Right cardiac atrium (tissue), 5 donors: ENCODE data around the gene PI4K2B. TPM values are rescaled to one million over a fixed set of nuclear protein-coding genes. Genes with fewer than 3 reads are reported as not detected.

Experiments used
- ATAC-seq, 2 donors: fragments of 200-7000 bp; cut with Tn5 transposase; one replicate each; pipeline versions ENCODE4 v1.8.0 to v1.9.1; 2020; ENCODE audit warnings: moderate library complexity in 2 of 2, mild to moderate bottlenecking in 1 of 2
- DNase-seq, 3 donors: peaks; one replicate each; pipeline ENCODE4 v3.0.0-alpha.2; 2020
- H3K27ac ChIP-seq: one replicate; pipeline ENCODE4 v1.5.1; 2013; ENCODE audit warnings: mild to moderate bottlenecking, low read length, control low read depth, moderate library complexity
- H3K27me3 ChIP-seq: one replicate; pipeline ENCODE4 v1.6.1; 2013; ENCODE audit not compliant: control insufficient read depth, insufficient read depth
- H3K4me1 ChIP-seq: one replicate; pipeline ENCODE4 v1.6.1; 2013; ENCODE audit warnings: low read length; ENCODE audit not compliant: control insufficient read depth, insufficient read depth
- H3K4me3 ChIP-seq: one replicate; pipeline ENCODE4 v1.5.1; 2013; ENCODE audit warnings: low read length, control low read depth
- H3K9me3 ChIP-seq: one replicate; pipeline ENCODE4 v1.6.1; 2013; ENCODE audit warnings: low read length; ENCODE audit not compliant: control insufficient read depth
- WGBS: extraction: QIAGEN DNeasy Blood & Tissue Kit; methylation state at CpG from one replicate; pipeline ENCODE4 v1.1.7; 2013; 5-methylcytosine and 5-hydroxymethylcytosine counted together
- intact Hi-C, 4 donors: fragments of 100-400 bp; cut with DNase I; formaldehyde crosslinking; loops; one replicate each; pipeline versions ENCODE4 v1.11.0 to v1.14.0; 2022 to 2023
- polyA plus RNA-seq: library from polyadenylated mRNA; stranded (reverse); fragments of 200-250 nt; gene quantifications from one replicate; pipeline ENCODE4 v1.2.3, GENCODE V29; 2013
- total RNA-seq, 4 donors: library from RNA; stranded (reverse); fragmentation: NEBNext Ultra II Directional; extraction: Animal tissue kit (Norgen Biotek cat#: 25700); gene quantifications; one replicate each; pipeline ENCODE4 v1.2.1, GENCODE V29; 2021
- donor health status: healthy with polysubstance abuse.
- donor health status: DM: no; HTN: yes; CAD: no.
- donor health status: DM: no; HTN: no; CAD: no.
- donor health status: DM: no; HTN: yes; CAD: no; lungs with severe emphysema.
- donor health status: DM: yes; HTN: yes; CAD: no.

Gene PI4K2B
- total and polyA plus RNA-seq, 5 donors: 2.3 to 4.0 (median 2.9) TPM

DNA sequence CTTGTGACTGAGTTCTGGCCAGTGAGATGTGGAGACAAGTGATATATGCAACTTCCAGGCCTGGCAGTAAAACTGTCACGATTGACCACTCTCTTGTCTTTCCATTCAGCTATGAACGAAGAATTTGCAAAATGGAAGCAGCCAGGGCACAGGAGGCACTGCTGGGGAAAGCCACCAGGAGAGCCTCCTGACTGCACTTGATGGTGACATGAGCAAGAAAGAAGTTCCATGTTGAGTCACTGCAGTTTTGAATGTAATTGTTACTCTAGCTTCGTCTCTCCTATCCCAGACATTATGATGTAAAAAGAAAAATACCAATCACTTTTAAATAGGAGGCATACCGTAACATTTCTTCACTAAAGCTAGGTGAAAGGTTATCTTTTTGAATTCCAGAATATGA lies 46.4 kb downstream of the PI4K2B start:
- no peak overlapping the region for H3K27ac ChIP-seq
- no peak overlapping the region for H3K4me3 ChIP-seq
- WGBS: 83% methylated on average over 4 of the region's 4 CpGs
- H3K9me3 ChIP-seq: no peaks in the 10 kb centered on the region
- intact Hi-C loops: no loop called here
- no peaks in the 10 kb centered on the region for H3K4me1 ChIP-seq
- DNase-seq (no peak), ATAC-seq (no peak)
- no peaks in the 10 kb centered on the region for H3K27me3 ChIP-seq

DNA sequence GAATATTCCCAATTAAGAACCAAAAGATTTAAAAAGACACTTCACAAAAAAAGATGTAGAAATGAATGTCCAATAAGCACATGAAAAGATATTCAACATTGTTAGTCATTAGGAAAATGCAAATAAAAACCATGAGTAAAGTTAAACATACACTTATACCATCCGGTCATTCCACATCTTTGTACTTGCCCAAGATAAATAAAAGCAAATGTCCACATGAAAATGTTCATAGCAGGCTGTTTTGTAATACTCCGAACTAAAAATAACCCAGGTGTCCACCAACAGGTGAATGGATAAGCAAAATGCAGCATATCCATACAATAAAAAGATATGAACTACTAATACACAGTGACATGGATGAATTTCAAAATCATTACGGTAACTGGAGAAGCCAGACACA lies 50.1 kb downstream of the PI4K2B start:
- DNase-seq (no peak), ATAC-seq (no peak)
- Histone ChIP-seq H3K27ac (no peak overlapping the region), H3K4me3 (no peak overlapping the region), H3K9me3 (no peaks in the 10 kb centered on the region), H3K27me3 (no peaks in the 10 kb centered on the region), H3K4me1 (no peaks in the 10 kb centered on the region)
- intact Hi-C loops: no loop called here
- WGBS: 89% methylated on average over 3 of the region's 3 CpGs

GRCh38 chr4:25284466-25284865 lies 50.6 kb downstream of the PI4K2B start:
- Histone ChIP-seq H3K27ac (no peak overlapping the region), H3K9me3 (no peaks in the 10 kb centered on the region), H3K4me1 (no peaks in the 10 kb centered on the region), H3K27me3 (no peaks in the 10 kb centered on the region), H3K4me3 (no peak overlapping the region)
- DNase-seq (no peak), ATAC-seq (no peak)
- intact Hi-C loops: no loop called here
- 83% methylated on average over 3 of the region's 3 CpGs for WGBS

GRCh38 chr4:25290490-25291067 lies 56.7 kb downstream of the PI4K2B start:
- no peaks in the 10 kb centered on the region for H3K4me1 ChIP-seq
- ATAC-seq (no peak), DNase-seq (no peak)
- no peak overlapping the region for H3K4me3 ChIP-seq
- no peak overlapping the region for H3K27ac ChIP-seq
- 55% methylated on average over 11 of the region's 11 CpGs for WGBS
- intact Hi-C loops: no loop called here
- no peaks in the 10 kb centered on the region for H3K9me3 ChIP-seq
- no peaks in the 10 kb centered on the region for H3K27me3 ChIP-seq

DNA sequence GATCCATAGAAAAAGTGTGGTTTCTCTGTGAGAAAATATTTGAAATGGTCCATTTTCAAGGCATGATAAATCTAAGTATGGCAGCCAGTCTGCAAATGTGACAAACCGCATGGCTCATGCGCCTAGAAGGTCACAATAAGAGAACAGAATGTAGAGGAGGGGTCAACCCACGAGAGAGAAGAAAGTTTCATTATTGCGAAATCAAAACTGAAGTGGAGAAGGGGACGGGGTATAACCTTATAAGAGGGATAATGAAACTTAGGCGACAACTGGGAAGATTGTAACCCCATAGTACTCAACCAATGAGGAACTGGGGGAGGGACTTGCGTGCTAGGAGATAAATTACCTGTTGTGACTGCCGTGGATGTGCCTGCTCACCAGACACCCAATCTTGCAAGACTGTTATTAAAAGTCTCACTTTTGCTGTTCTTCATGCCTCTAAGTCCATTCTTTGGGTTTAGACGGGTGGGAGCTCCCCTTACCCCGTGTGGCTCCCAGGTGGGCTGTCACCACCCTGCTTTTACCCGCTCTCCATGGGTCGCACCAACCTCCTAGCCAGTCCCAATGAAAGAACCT lies 57.4 kb downstream of the PI4K2B start:
- H3K4me3 ChIP-seq: no peak overlapping the region
- no peaks in the 10 kb centered on the region for H3K27me3 ChIP-seq
- intact Hi-C loops: no loop called here
- DNase-seq (no peak), ATAC-seq (no peak)
- no peaks in the 10 kb centered on the region for H3K9me3 ChIP-seq
- no peak overlapping the region for H3K27ac ChIP-seq
- 84% methylated on average over 12 of the region's 12 CpGs for whole genome bisulfite sequencing
- no peaks in the 10 kb centered on the region for H3K4me1 ChIP-seq

DNA sequence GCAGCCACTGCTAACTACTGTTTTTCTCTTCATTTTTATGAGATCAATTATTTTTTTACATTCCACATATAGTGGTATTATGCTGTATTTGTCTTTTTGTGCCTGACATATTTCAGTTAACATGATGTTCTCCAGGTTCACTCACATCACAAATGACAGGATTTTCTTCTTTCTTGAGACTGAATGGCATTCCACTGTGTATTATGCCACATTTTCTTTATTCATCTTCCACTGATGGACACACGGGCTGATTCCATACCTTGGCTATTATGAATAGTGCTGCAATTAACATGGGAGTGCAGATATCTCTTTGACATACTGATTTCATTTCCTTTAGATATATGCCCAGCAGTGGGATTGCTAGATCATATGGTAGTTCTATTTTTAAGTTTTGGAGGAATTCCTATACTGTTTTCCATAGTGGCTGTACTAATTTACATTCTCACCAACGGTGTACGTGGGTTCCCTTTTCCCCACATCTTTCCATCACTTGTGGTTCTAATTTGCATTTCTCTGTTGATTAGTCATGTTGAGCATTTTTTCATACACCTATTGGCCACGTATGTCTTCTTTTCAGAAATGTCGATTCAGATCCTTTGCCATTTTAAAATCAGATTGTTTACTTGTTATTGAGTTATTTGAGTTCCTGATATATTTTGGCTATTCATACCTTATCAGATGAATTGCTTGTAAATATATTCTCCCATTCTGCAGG lies 63.9 kb downstream of the PI4K2B start:
- H3K4me1 ChIP-seq: no peaks in the 10 kb centered on the region
- H3K4me3 ChIP-seq: no peak overlapping the region
- no peak for ATAC-seq
- H3K27me3 ChIP-seq: no peaks in the 10 kb centered on the region
- intact Hi-C loops: no loop called here
- no peak overlapping the region for H3K27ac ChIP-seq
- H3K9me3 ChIP-seq: no peaks in the 10 kb centered on the region
- 72% methylated on average over 5 of the region's 5 CpGs for WGBS
- no peak for DNase-seq

GRCh38 chr4:25299476-25300203 lies 65.8 kb downstream of the PI4K2B start:
- 50% methylated on average over 10 of the region's 10 CpGs for WGBS
- no peak overlapping the region for H3K4me3 ChIP-seq
- H3K27me3 ChIP-seq: no peaks in the 10 kb centered on the region
- no peak for DNase-seq
- no peak for ATAC-seq
- no peaks in the 10 kb centered on the region for H3K9me3 ChIP-seq
- H3K27ac ChIP-seq: no peak overlapping the region
- intact Hi-C loops: no loop called here
- no peaks in the 10 kb centered on the region for H3K4me1 ChIP-seq

GRCh38 chr4:25301471-25301870 lies 67.6 kb downstream of the PI4K2B start:
- H3K4me1 ChIP-seq: no peaks in the 10 kb centered on the region
- ATAC-seq: no peak
- intact Hi-C loops: no loop called here
- no peak overlapping the region for H3K4me3 ChIP-seq
- H3K27ac ChIP-seq: no peak overlapping the region
- H3K27me3 ChIP-seq: no peaks in the 10 kb centered on the region
- 80% methylated on average over 4 of the region's 4 CpGs for WGBS
- H3K9me3 ChIP-seq: no peaks in the 10 kb centered on the region
- no peak for DNase-seq

- H3K9me3 ChIP-seq: no peaks in the 10 kb centered on the region
- ATAC-seq (no peak), DNase-seq (no peak)
- H3K27me3 ChIP-seq: no peaks in the 10 kb centered on the region
- H3K4me1 ChIP-seq: no peaks in the 10 kb centered on the region
- no peak overlapping the region for H3K27ac ChIP-seq
- H3K4me3 ChIP-seq: no peak overlapping the region
- 86% methylated on average over 9 of the region's 9 CpGs for WGBS
- intact Hi-C loops: no loop called here
These were observed 68.8 kb downstream of the PI4K2B start for GRCh38 chr4:25302626-25303025.

- DNase-seq (no peak), ATAC-seq (no peak)
- no peaks in the 10 kb centered on the region for H3K27me3 ChIP-seq
- no peak overlapping the region for H3K27ac ChIP-seq
- WGBS: 89% methylated on average over 3 of the region's 3 CpGs
- intact Hi-C loops: no loop called here
- H3K9me3 ChIP-seq: no peaks in the 10 kb centered on the region
- no peaks in the 10 kb centered on the region for H3K4me1 ChIP-seq
- H3K4me3 ChIP-seq: no peak overlapping the region
These were observed 69.7 kb downstream of the PI4K2B start for GRCh38 chr4:25303578-25303977.

- 63% methylated on average over 4 of the region's 4 CpGs for WGBS
- Histone ChIP-seq H3K27ac (no peak overlapping the region), H3K27me3 (no peaks in the 10 kb centered on the region), H3K4me3 (no peak overlapping the region), H3K9me3 (no peaks in the 10 kb centered on the region), H3K4me1 (no peaks in the 10 kb centered on the region)
- DNase-seq: no peak
- ATAC-seq: no peak
- intact Hi-C loops: no loop called here
These were observed 72.8 kb downstream of the PI4K2B start for GRCh38 chr4:25306518-25307057.
